HG03432 (cell line): ENCODE measurements around the gene TMC2.
"Not testable (repeated sequence)": the region's sequence is repeated elsewhere in the genome, so short reads cannot be mapped to it uniquely, and the experiment has no call there.

Source experiments
- ATAC-seq: cut with Tn5 transposase; IDR thresholded peaks from one replicate; pipeline ENCODE4 v1.9.1; 2021; ENCODE audit warnings: mild to moderate bottlenecking, moderate library complexity; ENCODE audit not compliant: unreplicated experiment

TMC2 gene, protein sequence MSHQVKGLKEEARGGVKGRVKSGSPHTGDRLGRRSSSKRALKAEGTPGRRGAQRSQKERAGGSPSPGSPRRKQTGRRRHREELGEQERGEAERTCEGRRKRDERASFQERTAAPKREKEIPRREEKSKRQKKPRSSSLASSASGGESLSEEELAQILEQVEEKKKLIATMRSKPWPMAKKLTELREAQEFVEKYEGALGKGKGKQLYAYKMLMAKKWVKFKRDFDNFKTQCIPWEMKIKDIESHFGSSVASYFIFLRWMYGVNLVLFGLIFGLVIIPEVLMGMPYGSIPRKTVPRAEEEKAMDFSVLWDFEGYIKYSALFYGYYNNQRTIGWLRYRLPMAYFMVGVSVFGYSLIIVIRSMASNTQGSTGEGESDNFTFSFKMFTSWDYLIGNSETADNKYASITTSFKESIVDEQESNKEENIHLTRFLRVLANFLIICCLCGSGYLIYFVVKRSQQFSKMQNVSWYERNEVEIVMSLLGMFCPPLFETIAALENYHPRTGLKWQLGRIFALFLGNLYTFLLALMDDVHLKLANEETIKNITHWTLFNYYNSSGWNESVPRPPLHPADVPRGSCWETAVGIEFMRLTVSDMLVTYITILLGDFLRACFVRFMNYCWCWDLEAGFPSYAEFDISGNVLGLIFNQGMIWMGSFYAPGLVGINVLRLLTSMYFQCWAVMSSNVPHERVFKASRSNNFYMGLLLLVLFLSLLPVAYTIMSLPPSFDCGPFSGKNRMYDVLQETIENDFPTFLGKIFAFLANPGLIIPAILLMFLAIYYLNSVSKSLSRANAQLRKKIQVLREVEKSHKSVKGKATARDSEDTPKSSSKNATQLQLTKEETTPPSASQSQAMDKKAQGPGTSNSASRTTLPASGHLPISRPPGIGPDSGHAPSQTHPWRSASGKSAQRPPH

GRCh38 chr20:2536560-2536986 is at the start of gene TMC2:
TSS of gene TMC2 (plus strand) at chr20:2536573. CDS start at chr20:2536622, 49 bp downstream.
- no peak for ATAC-seq

DNA sequence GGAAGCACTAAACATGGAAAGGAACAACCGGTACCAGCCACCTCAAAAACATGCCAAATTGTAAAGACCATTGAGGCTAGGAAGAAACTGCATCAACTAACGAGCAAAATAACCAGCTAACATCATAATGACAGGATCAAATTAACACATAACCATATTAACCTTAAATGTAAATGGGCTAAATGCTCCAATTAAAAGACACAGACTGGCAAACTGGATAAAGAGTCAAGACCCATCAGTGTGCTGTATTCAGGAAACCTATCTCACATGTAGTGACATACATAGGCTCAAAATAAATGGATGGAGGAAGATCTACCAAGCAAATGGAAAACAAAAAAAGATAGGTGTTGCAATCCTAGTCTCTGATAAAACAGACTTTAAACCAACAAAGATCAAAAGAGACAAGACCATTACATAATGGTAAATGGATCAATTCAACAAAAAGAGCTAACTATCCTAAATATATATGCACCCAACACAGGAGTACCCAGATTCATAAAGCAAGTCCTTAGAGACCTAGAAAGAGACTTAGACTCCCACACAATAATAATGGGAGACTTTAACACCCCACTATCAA is 33.5 kb upstream of the TMC2 start:
- not testable (repeated sequence) for ATAC-seq

DNA sequence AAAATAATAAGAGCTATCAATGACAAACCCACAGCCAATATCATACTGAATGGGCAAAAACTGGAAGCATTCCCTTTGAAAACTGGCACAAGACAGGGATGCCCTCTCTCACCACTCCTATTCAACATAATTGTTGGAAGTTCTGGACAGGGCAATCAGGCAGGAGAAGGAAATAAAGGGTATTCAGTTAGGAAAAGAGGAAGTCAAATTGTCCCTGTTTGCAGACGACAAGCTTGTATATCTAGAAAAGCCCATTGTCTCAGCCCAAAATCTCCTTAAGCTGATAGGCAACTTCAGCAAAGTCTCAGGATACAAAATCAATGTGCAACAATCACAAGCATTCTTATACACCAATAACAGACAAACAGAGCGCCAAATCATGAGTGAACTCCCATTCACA is 31.6 kb upstream of the TMC2 start:
- not testable (repeated sequence) for ATAC-seq

DNA sequence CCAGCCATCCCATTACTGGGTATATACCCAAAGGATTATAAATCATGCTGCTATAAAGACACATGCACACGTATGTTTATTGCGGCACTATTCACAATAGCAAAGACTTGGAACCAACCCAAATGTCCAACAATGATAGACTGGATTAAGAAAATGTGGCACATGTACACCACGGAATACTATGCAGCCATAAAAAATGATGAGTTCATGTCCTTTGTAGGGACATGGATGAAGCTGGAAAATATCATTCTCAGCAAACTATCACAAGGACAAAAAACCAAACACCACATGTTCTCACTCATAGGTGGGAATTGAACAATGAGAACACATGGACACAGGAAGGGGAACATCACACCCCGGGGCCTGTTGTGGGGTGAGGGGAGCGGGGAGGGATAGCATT is 29.9 kb upstream of the TMC2 start:
- ATAC-seq, result not testable (repeated sequence)

- ATAC-seq, result no peak
These were observed 28.9 kb upstream of the TMC2 start for GRCh38 chr20:2507464-2507863.

DNA sequence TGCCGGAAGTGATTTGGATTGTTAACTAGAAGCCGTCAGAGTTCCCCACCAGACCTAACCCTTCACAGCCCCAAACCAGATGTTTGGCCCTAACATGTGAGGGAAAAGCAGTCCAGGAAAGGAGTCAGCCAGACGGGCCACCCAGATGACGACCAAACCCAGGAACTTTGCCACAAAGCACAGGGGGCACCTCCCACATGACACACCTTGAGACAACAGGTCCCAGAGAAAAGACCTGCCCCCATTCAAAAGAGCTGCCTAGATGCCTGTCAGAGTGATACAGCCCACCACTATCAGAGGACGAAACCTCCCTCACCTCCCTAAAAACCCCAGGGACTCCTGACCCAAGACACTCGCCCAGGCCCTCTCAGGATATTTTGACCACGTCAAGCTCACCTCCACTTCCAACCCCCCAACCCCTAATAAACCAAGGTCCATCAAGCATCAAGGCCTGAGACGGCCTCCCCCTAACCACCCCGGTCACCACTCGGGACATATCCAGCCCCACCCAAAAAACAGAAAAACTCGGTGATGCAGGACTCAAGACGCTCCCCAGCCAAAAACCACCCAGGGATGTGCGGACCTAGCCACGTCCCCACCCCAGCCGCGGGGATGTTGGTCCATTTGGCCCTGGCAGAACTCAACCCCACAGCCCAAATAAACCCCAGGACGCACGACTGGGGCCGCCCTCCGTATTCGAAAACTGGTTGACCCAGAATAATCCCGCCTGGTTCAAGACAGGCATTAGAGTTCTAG is 28.3 kb upstream of the TMC2 start:
- ATAC-seq, result peak; percentile 17

- ATAC-seq, result peak; percentile 94
These were observed 27.5 kb upstream of the TMC2 start, which contains the start of gene ZNF343 for GRCh38 chr20:2508631-2509467. TSS of gene ZNF343 (minus strand) at chr20:2508915. CDS start at chr20:2493895, 15,020 bp downstream.

GRCh38 chr20:2509468-2509781 is 26.9 kb upstream of the TMC2 start:
- no peak for ATAC-seq

GRCh38 chr20:2509794-2510193 is 26.6 kb upstream of the TMC2 start:
- no peak for ATAC-seq

GRCh38 chr20:2515203-2515602 is 21.2 kb upstream of the TMC2 start:
- ATAC-seq, result no peak

- no peak for ATAC-seq
These were observed 20.0 kb upstream of the TMC2 start for GRCh38 chr20:2516399-2516798.

- ATAC-seq, result no peak
These were observed 18.3 kb upstream of the TMC2 start for GRCh38 chr20:2518096-2518495.

DNA sequence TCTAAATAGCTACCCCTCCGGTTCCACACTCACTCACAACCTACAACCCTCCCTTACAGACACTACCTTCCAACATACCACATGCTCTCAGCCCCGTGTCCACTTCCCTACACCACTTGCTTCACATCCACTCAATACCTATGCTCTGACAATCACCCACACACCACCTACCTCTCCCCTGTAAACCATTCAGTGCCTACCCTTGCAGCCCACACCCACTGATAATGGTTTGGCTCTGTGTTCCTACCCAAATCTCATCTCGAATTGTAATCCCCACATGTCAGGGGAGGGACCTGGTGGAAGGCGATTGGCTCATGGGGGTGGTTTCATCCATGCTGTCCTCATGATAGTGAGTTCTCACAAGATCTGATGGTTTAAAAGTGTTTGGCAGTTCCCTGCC is 17.8 kb upstream of the TMC2 start:
- no peak for ATAC-seq

DNA sequence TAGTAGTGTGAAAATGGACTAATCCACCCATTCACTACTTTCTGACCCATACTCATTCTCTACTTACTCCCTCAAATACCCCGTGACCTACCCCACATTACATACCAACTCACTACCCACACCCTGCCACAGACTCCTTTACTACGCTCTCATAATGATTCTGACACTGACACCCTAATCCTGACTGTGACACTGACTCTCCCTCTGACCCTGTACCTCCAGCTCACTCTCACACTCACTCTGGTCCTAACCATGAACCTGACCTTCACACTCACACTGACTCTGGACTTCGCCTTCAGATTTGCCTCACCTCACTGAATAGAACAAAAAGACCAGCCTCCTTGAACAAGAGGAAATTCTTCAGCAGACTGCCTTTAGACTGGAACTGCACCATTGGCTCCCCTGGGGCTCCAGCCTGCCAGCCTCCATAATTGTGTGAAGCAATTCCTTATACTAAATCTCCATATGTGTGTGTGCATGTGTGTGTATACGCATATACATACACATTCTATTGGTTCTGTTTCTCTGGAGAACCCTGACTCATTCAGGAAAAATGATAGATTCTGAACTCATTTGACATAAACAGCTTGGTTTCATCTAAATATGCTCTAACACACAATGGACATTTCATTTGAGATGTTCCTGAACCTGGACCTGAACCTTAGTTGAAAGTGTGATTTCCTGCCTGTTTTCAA is 17.1 kb upstream of the TMC2 start:
- ATAC-seq, result no peak

GRCh38 chr20:2520617-2521016 is 15.8 kb upstream of the TMC2 start:
- ATAC-seq, result no peak

DNA sequence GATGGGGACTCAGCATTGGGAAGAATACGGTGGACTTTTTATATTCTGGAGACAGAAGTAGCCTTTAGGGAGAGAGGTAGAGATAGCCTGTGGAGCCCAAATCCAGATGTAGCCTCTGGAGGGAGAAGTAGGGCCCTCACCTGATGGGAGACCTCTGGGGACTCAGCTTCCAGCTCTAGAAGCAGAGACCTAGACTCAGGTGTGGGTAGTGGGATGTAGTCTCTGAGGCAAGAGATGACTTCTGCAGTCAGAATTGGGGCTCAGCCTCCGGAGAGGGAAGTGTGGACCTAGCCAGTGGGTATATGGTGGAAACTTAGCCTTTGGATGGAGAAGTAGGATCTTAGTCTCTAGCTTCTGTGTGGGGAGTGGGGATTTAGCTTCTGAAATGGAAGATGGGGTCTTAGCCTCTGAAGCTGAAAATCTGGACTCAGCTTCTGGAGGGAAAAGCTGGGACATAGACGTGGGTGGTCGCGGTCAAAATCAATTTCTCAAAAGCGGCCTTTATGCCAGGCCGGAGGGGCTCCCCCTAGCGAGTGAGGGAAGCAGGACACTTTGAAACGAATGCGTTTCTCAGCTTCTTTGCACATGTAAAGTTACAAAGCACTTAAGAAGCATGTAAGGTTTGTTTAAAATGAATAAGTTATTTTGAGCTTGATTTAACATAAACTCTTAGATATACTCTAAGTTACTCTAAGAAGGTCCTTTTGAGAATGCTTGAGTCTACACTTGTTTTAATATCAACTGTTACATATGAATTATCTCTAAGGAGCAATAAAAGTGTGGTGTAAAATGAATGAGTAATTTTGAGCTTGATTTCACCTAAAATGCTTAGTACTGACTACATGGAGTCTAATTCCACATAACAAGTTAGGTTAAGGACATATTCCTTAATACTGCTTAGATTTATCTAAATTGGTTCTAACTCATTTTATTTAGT is 14.7 kb upstream of the TMC2 start:
- no peak for ATAC-seq

DNA sequence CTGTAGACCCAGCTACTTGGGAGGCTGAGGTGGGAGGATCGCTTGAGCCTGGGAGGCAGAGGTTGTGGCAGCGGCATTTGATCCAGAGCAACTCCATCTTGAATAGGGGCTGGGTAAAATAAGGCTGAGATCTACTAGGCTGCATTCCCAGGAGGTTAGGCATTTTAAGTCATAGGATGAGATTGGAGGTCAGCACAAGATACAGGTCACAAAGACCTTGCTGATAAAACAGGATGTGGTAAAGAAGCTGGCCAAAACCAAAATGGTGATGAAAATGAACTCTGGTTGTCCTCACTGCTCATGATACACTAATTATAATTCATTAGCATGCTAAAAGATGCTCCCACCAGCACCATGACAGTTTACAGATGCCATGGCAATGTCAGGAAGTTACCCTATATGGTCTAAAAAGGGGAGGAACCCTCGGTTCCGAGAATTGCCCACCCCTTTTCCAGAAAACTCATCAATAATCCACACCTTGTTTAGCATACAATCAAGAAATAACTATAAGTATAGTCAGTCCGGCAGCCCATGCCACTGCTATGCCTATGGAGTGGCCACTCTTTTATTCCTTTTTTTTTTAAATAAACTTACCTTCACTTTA is 13.4 kb upstream of the TMC2 start:
- ATAC-seq, result not testable (repeated sequence)
